HCT116 (cell line): ENCODE data around the gene UBE2F. TPM values are rescaled to one million over a fixed set of nuclear protein-coding genes. Genes with fewer than 3 reads are reported as not detected.

Experiments
- ATAC-seq: fragments of 200-7000 bp; cut with Tn5 transposase; 2 replicates; pipeline ENCODE4 v1.9.1; 2020; ENCODE audit warnings: mild to moderate bottlenecking, moderate library complexity
- BruUV-seq: library from RNA; stranded (reverse); fragments of 400-500 nt; replicated peaks from 2 replicates; lab custom pipeline; 2021; lab: Mats Ljungman, UMichigan
- CTCF ChIA-PET: fragments of 300-600 bp; sonication (Branson Sonifier 250); formaldehyde crosslinking; loops from one replicate; lab custom pipeline; 2021; ENCODE audit warnings: antibody characterized with exemption; lab: Charles Lee
- POLR2A ChIA-PET: fragments of 300-600, 350-600 bp; sonication (Branson Sonifier 250); formaldehyde crosslinking; loops from one replicate; lab custom pipeline; 2021; ENCODE audit warnings: antibody characterized with exemption; lab: Charles Lee
- RAD21 ChIA-PET, 2 experiments: fragments of 300-600 bp; sonication (Branson Sonifier 250); formaldehyde crosslinking; loops; one replicate each; lab custom pipeline; 2023; ENCODE audit warnings: low total read pairs in 2 of 2; ENCODE audit not compliant: uncharacterized antibody in 2 of 2, unreplicated experiment in 2 of 2, low non-redundant PET in 1 of 2; lab: Charles Lee
- DNase-seq: peaks from one replicate; pipeline ENCODE4 v3.0.0-alpha.2; 2010; ENCODE audit warnings: low read depth, low spot score
- H2AFZ ChIP-seq: fragments of 200-600 bp; shearing (Covaris generic), sonication (generic); 2 replicates; pipeline ENCODE4 v1.6.1; 2017; ENCODE audit warnings: low read depth, mixed run types, mixed read lengths, antibody characterized with exemption, low read length; ENCODE audit not compliant: poor library complexity, severe bottlenecking
- H3K27ac ChIP-seq: 2 replicates; pipeline ENCODE4 v1.5.1; 2012; ENCODE audit warnings: low read depth, low read length
- H3K27me3 ChIP-seq: fragments of 200-600 bp; sonication (generic); 2 replicates; pipeline ENCODE4 v1.6.1; 2016; ENCODE audit warnings: mixed run types, low read length, mixed read lengths; ENCODE audit not compliant: insufficient read depth
- H3K36me3 ChIP-seq, 2 experiments: fragments of 200-500 bp in 1 of 2; fragments of 200-600 bp in 1 of 2; sonication (Bioruptor generic) in 1 of 2; sonication (generic) in 1 of 2; 2 replicates each; pipeline versions ENCODE4 v1.5.1 to v1.6.1; 2014 to 2016; ENCODE audit warnings: low read length in 2 of 2, inconsistent platforms in 1 of 2, mixed read lengths in 1 of 2, mixed run types in 1 of 2; ENCODE audit not compliant: insufficient read depth in 2 of 2, control insufficient read depth in 1 of 2
- H3K4me1 ChIP-seq, 2 experiments: fragments of 200-600 bp in 1 of 2; sonication (generic) in 1 of 2; 2 replicates each; pipeline versions ENCODE4 v1.5.1 to v1.6.1; 2012 to 2017; ENCODE audit warnings: low read length in 2 of 2, inconsistent platforms in 1 of 2, mild to moderate bottlenecking in 1 of 2, mixed read lengths in 1 of 2, mixed run types in 1 of 2, moderate library complexity in 1 of 2; ENCODE audit not compliant: insufficient read depth in 2 of 2, control insufficient read depth in 1 of 2
- H3K4me2 ChIP-seq: fragments of 200-600 bp; sonication (generic); 2 replicates; pipeline ENCODE4 v1.6.1; 2017; ENCODE audit warnings: mixed run types, low read length, mixed read lengths
- H3K4me3 ChIP-seq, 2 experiments: fragments of 200-600 bp in 1 of 2; sonication (generic) in 1 of 2; replicated peaks in 1 of 2; 2 replicates each; pipeline ENCODE4 v1.5.1; 2011 to 2016; ENCODE audit warnings: low read length in 2 of 2, control low read depth in 1 of 2, low read depth in 1 of 2, mild to moderate bottlenecking in 1 of 2, mixed read lengths in 1 of 2, mixed run types in 1 of 2
- H3K79me2 ChIP-seq: fragments of 200-600 bp; sonication (generic); 2 replicates; pipeline ENCODE4 v1.6.1; 2017; ENCODE audit warnings: mild to moderate bottlenecking, mixed run types, low read length, moderate library complexity, mixed read lengths; ENCODE audit not compliant: insufficient read depth
- H3K9ac ChIP-seq: fragments of 200-600 bp; sonication (generic); 2 replicates; pipeline ENCODE4 v1.6.1; 2016; ENCODE audit warnings: low read length, mixed read lengths
- H3K9me2 ChIP-seq: fragments of 200-600 bp; sonication (generic), shearing (Covaris generic); 2 replicates; pipeline ENCODE4 v1.6.1; 2017; ENCODE audit warnings: mixed run types, mild to moderate bottlenecking, moderate library complexity; ENCODE audit not compliant: insufficient read depth
- H3K9me3 ChIP-seq, 2 experiments: fragments of 200-500 bp in 1 of 2; fragments of 200-600 bp in 1 of 2; sonication (Bioruptor generic) in 1 of 2; sonication (generic) in 1 of 2; 2 replicates each; pipeline ENCODE4 v1.6.1; 2014 to 2017; ENCODE audit warnings: low read length in 2 of 2, mixed read lengths in 2 of 2, inconsistent platforms in 1 of 2, low read depth in 1 of 2, mild to moderate bottlenecking in 1 of 2, mixed run types in 1 of 2, moderate library complexity in 1 of 2; ENCODE audit not compliant: control insufficient read depth in 1 of 2, insufficient read depth in 1 of 2
- H4K20me1 ChIP-seq: fragments of 200-600 bp; sonication (generic), shearing (Covaris generic); 2 replicates; pipeline ENCODE4 v1.6.1; 2017; ENCODE audit warnings: mixed run types, mild to moderate bottlenecking, moderate library complexity; ENCODE audit not compliant: insufficient read depth
- ATF3 ChIP-seq: IDR thresholded peaks from 2 replicates; pipeline ENCODE4 v1.6.1; 2012
- CBX3 ChIP-seq: IDR thresholded peaks from 2 replicates; pipeline ENCODE4 v1.6.1; 2012; ENCODE audit warnings: low read depth
- CTCF ChIP-seq, 3 experiments: fragments of 200-600 bp in 1 of 3; sonication (generic) in 1 of 3; IDR thresholded peaks in 2 of 3; conservative IDR thresholded peaks in 1 of 3; 2 replicates each; pipeline ENCODE4 v1.5.1; 2012 to 2017; ENCODE audit warnings: low read depth in 2 of 3, low read length in 2 of 3, antibody characterized with exemption in 1 of 3, borderline replicate concordance in 1 of 3, control low read depth in 1 of 3, mild to moderate bottlenecking in 1 of 3, mixed read lengths in 1 of 3, mixed run types in 1 of 3, moderate library complexity in 1 of 3; ENCODE audit not compliant: insufficient read depth in 1 of 3
- ELF1 ChIP-seq: IDR thresholded peaks from 2 replicates; pipeline ENCODE4 v1.6.1; 2012; ENCODE audit warnings: low read depth, borderline replicate concordance
- EZH2 ChIP-seq: fragments of 200-600 bp; sonication (generic); IDR thresholded peaks from 2 replicates; pipeline ENCODE4 v1.6.1; 2017; ENCODE audit warnings: antibody characterized with exemption, mixed run types
- EZH2phosphoT487 ChIP-seq: fragments of 200-600 bp; IDR thresholded peaks from 2 replicates; pipeline ENCODE4 v1.6.1; 2018; ENCODE audit warnings: antibody characterized with exemption, borderline replicate concordance
- JUND ChIP-seq: IDR thresholded peaks from 2 replicates; pipeline ENCODE4 v1.6.1; 2012
- POLR2A ChIP-seq: IDR thresholded peaks from 2 replicates; pipeline ENCODE4 v1.7.0; 2011; ENCODE audit warnings: borderline replicate concordance; ENCODE audit not compliant: insufficient read depth, insufficient read length; ENCODE audit errors: extremely low read depth
- SP1 ChIP-seq: IDR thresholded peaks from 2 replicates; pipeline ENCODE4 v1.6.1; 2012; ENCODE audit warnings: low read depth
- TCF7L2 ChIP-seq: IDR thresholded peaks from 2 replicates; pipeline ENCODE4 v1.7.0; 2011; ENCODE audit warnings: borderline replicate concordance, inconsistent platforms; ENCODE audit not compliant: insufficient read depth, insufficient read length; ENCODE audit errors: extremely low read depth
- YY1 ChIP-seq: IDR thresholded peaks from 2 replicates; pipeline ENCODE4 v1.6.1; 2011; ENCODE audit warnings: low read length, low read depth, moderate library complexity, mild to moderate bottlenecking; ENCODE audit not compliant: insufficient replicate concordance; ENCODE audit errors: extremely low read depth
- ZBTB33 ChIP-seq: IDR thresholded peaks from 2 replicates; pipeline ENCODE4 v1.6.1; 2011; ENCODE audit warnings: mild to moderate bottlenecking, low read length, moderate library complexity; ENCODE audit not compliant: insufficient replicate concordance; ENCODE audit errors: extremely low read depth
- ZFX ChIP-seq: fragments of 450-650 bp; IDR thresholded peaks from 2 replicates; pipeline ENCODE4 v1.6.1; 2017
- ZNF274 ChIP-seq: fragments of 200-500 bp; sonication (Bioruptor generic); IDR thresholded peaks from 2 replicates; pipeline ENCODE4 v1.6.1; 2014; ENCODE audit warnings: mild to moderate bottlenecking, low read depth, low read length, inconsistent platforms
- intact Hi-C: fragments of 100-400 bp; cut with micrococcal nuclease; formaldehyde crosslinking; loops from 2 replicates; pipeline ENCODE4 v1.10.0; 2022
- total RNA-seq: library from RNA; stranded (reverse); gene quantifications from one replicate; pipeline ENCODE4 v1.2.1, GENCODE V29; 2021; ENCODE audit not compliant: unreplicated experiment

Gene UBE2F
- total RNA-seq, 1 experiment from 2014 or later, result 32.8 TPM

- peaks cover 7% of the 10 kb centered on the region; the same call in 1 of the 2 replicates for H4K20me1 ChIP-seq
- H3K9me3 ChIP-seq, result no peaks in the 10 kb centered on the region
- H3K36me3 ChIP-seq, result 0 out of 4 replicates have a peak, but pooled peaks cover 0 to 8% of the 10 kb centered on the region in 2 experiments
- no peak overlapping the region for H3K4me3 ChIP-seq
- H2AFZ ChIP-seq, result no peak overlapping the region
- H3K9me2 ChIP-seq, result no peaks in the 10 kb centered on the region
- no TSS peak for BruUV-seq
- H3K27ac ChIP-seq, result no peak overlapping the region
- intact Hi-C loops, result no loop called here
- H3K27me3 ChIP-seq, result no peaks in the 10 kb centered on the region
- CTCF ChIA-PET, result no interaction called here
- TF ChIP-seq EZH2 (no peak), CTCF (IDR thresholded peaks at IDR 0.05 in 2 of 3, conservative IDR thresholded peaks at IDR 0.05 in 1 of 3; ENCODE audit: borderline replicate concordance in 1 of 3, insufficient read depth in 1 of 3, low read depth in 2 of 3, low read length in 2 of 3) (no peak), SP1 (no peak), ATF3 (no peak), ELF1 (no peak), TCF7L2 (no peak), ZBTB33 (no peak), POLR2A (no peak), CBX3 (no peak), ZFX (no peak), EZH2phosphoT487 (no peak), ZNF274 (no peak), YY1 (no peak), JUND (no peak)
- H3K9ac ChIP-seq, result no peak overlapping the region
- no peaks in the 10 kb centered on the region for H3K4me1 ChIP-seq
- H3K79me2 ChIP-seq, result no peaks in the 10 kb centered on the region
- RAD21 ChIA-PET, result no interaction called here
- DNase-seq (no peak), ATAC-seq (no peak)
- POLR2A ChIA-PET, result no interaction called here
- H3K4me2 ChIP-seq, result no peak overlapping the region
These were observed 30.7 kb downstream of the UBE2F start for GRCh38 chr2:237997521-237997920.
